K562 (cell line): ENCODE measurements around the gene IGSF3. TPM values are rescaled to one million over a fixed set of nuclear protein-coding genes. Genes with fewer than 3 reads are reported as not detected.

ENCODE experiments used
- CXXC5 ChIP-seq: fragments of 250-450 bp; sonication (Bioruptor Pico); IDR thresholded peaks from 2 replicates; pipeline ENCODE4 v1.8.0; 2022; ENCODE audit warnings: inconsistent platforms, mild to moderate bottlenecking, moderate library complexity
- E2F5 ChIP-seq: sonication (generic); formaldehyde crosslinking; IDR thresholded peaks from 2 replicates; pipeline ENCODE4 v1.8.0; 2022; ENCODE audit warnings: mild to moderate bottlenecking, missing genetic modification reagents
- E2F8 ChIP-seq: fragments of 450-650 bp; IDR thresholded peaks from 2 replicates; pipeline ENCODE4 v1.7.1; 2018; ENCODE audit warnings: mild to moderate bottlenecking, low read depth; ENCODE audit not compliant: partially characterized antibody
- EHMT2 ChIP-seq: fragments of 450-650 bp; IDR thresholded peaks from 2 replicates; pipeline ENCODE4 v1.6.1; 2018; ENCODE audit warnings: antibody characterized with exemption
- FIP1L1 ChIP-seq: fragments of 200-400 bp; formaldehyde crosslinking; IDR thresholded peaks from 2 replicates; pipeline ENCODE4 v1.6.1; 2018; ENCODE audit warnings: mild to moderate bottlenecking, low read depth, low read length; ENCODE audit not compliant: poor library complexity, severe bottlenecking
- ILK ChIP-seq: fragments of 450-650 bp; IDR thresholded peaks from 2 replicates; pipeline ENCODE4 v1.6.1; 2016; ENCODE audit warnings: missing genetic modification characterization, low read depth, mild to moderate bottlenecking, missing compliant biosample characterization, moderate library complexity, borderline replicate concordance
- KLF16 ChIP-seq: IDR thresholded peaks from 2 replicates; pipeline ENCODE4 v1.6.1; 2016; ENCODE audit warnings: antibody characterized with exemption
- RBBP5 ChIP-seq: fragments of 200-600 bp; sonication (generic); IDR thresholded peaks from 2 replicates; pipeline ENCODE4 v1.6.1; 2012; ENCODE audit warnings: borderline replicate concordance, mild to moderate bottlenecking, low read length, control low read depth, inconsistent platforms; ENCODE audit not compliant: insufficient read depth, poor library complexity, severe bottlenecking
- SRSF1 ChIP-seq: fragments of 200-400 bp; formaldehyde crosslinking; IDR thresholded peaks from 2 replicates; pipeline ENCODE4 v1.6.1; 2017; ENCODE audit warnings: mild to moderate bottlenecking, low read depth, low read length, moderate library complexity
- ZMIZ1 ChIP-seq, 2 experiments: fragments of 150-350 bp in 1 of 2; IDR thresholded peaks; 2 replicates each; pipeline ENCODE4 v1.6.1; 2012 to 2016; ENCODE audit warnings: low read depth in 2 of 2, low read length in 2 of 2, mild to moderate bottlenecking in 1 of 2, moderate library complexity in 1 of 2
- ZNF699 ChIP-seq: fragments of 250-450 bp; sonication (Bioruptor Pico); IDR thresholded peaks from 2 replicates; pipeline ENCODE4 v1.8.0; 2021; ENCODE audit warnings: mild to moderate bottlenecking, moderate library complexity; ENCODE audit not compliant: insufficient replicate concordance
- ZSCAN32 ChIP-seq: fragments of 450-650 bp; formaldehyde crosslinking; IDR thresholded peaks from 2 replicates; pipeline ENCODE4 v1.4.0; 2020; ENCODE audit warnings: mild to moderate bottlenecking, moderate library complexity
- polyA plus RNA-seq, 8 experiments: library from polyadenylated mRNA; depleted of rRNA in 4 of 8; stranded (reverse) in 5 of 8; unstranded in 3 of 8; fragments of >200 nt; fragmentation: Nextera tagmentation in 2 of 8; fragmentation: Illumina TruSeq in 1 of 8; extraction: Ambion mirVana in 2 of 8; extraction: Trizol in 1 of 8; gene quantifications; 2 replicates each; pipeline versions ENCODE4 v1.2.1 to v1.2.3, GENCODE V29; 2011 to 2014; ENCODE audit warnings: inconsistent platforms in 1 of 8, missing spikeins in 1 of 8
- total RNA-seq, 7 experiments: library from RNA; depleted of rRNA in 6 of 7; stranded (reverse); fragments of >200 nt in 6 of 7; fragmentation: Illumina TruSeq in 2 of 7; extraction: Trizol in 2 of 7; gene quantifications; 2 replicates each; pipeline versions ENCODE4 v1.2.1 to v1.2.3, GENCODE V29; 2011 to 2021; ENCODE audit warnings: low replicate concordance in 1 of 7
- TF ChIP-seq, protein P1 (sequence below): fragments of 450-650 bp; formaldehyde crosslinking; IDR thresholded peaks from 2 replicates; pipeline ENCODE4 v1.4.0; 2020; ENCODE audit warnings: mild to moderate bottlenecking, moderate library complexity
- TF ChIP-seq, protein P2 (sequence below): sonication (generic); IDR thresholded peaks from 2 replicates; pipeline ENCODE4 v1.6.1; 2016

The IGSF3 gene
- total and polyA plus RNA-seq, 9 of the 15 experiments (the other 6 are each of a cell fraction or from before 2014, with no cell fraction given): 1.1 to 15.0 (median 8.3) TPM

- no peak for TF ChIP-seq RBBP5
- no peak for TF ChIP-seq FIP1L1
- TF ChIP-seq E2F8: no peak
- no peak for TF ChIP-seq ILK (tag)
- TF ChIP-seq ZSCAN32 (CRISPR knock-in tag): peak; percentile 8; the same call in 1 of the 2 replicates
- TF ChIP-seq, protein P1, sequence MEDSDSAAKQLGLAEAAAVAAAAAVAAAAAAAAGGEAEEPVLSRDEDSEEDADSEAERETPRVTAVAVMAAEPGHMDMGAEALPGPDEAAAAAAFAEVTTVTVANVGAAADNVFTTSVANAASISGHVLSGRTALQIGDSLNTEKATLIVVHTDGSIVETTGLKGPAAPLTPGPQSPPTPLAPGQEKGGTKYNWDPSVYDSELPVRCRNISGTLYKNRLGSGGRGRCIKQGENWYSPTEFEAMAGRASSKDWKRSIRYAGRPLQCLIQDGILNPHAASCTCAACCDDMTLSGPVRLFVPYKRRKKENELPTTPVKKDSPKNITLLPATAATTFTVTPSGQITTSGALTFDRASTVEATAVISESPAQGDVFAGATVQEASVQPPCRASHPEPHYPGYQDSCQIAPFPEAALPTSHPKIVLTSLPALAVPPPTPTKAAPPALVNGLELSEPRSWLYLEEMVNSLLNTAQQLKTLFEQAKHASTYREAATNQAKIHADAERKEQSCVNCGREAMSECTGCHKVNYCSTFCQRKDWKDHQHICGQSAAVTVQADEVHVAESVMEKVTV: no peak
- TF ChIP-seq, protein P2, sequence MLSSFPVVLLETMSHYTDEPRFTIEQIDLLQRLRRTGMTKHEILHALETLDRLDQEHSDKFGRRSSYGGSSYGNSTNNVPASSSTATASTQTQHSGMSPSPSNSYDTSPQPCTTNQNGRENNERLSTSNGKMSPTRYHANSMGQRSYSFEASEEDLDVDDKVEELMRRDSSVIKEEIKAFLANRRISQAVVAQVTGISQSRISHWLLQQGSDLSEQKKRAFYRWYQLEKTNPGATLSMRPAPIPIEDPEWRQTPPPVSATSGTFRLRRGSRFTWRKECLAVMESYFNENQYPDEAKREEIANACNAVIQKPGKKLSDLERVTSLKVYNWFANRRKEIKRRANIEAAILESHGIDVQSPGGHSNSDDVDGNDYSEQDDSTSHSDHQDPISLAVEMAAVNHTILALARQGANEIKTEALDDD: peak; percentile 17; the same call in 1 of the 2 replicates
- no peak for TF ChIP-seq KLF16
- no peak for TF ChIP-seq SRSF1
- TF ChIP-seq EHMT2: no peak
- no peak for TF ChIP-seq CXXC5
- no peak for TF ChIP-seq ZNF699 (CRISPR knock-in tag)
- TF ChIP-seq E2F5 (CRISPR knock-in tag): no peak; the same call in 1 of the 2 replicates
- no peak for TF ChIP-seq ZMIZ1 (IDR thresholded peaks at IDR 0.05; ENCODE audit: low read depth in 2 of 2, low read length in 2 of 2)
Measured at GRCh38 chr1:116569776-116570357, 97.7 kb downstream of the IGSF3 start (continued).
